ENCODE measurements around the gene HIVEP3.

DNA sequence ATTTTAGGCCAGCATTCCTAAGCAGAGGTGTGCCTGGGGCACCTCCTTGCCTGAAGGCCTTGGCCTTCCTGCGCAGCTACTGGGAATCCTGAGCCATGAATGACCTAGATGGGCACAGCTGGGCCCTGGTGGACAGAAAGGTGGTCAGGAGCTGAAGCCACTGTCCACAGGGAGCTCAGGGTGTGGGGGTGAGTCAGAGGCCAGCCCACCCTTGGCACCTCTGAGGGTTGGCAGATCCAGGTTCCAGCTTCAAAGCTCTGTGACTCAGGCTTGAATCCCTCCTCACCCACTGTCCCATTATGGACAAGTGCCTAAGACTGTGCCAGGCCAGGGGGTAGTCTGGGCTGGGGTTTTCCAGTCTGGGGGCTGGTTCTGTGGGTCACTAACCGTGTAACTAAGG is 427.8 kb downstream of the HIVEP3 start:
- no peak for TF ChIP-seq POLR2A (IDR thresholded peaks at IDR 0.05)
- TF ChIP-seq, protein P1, sequence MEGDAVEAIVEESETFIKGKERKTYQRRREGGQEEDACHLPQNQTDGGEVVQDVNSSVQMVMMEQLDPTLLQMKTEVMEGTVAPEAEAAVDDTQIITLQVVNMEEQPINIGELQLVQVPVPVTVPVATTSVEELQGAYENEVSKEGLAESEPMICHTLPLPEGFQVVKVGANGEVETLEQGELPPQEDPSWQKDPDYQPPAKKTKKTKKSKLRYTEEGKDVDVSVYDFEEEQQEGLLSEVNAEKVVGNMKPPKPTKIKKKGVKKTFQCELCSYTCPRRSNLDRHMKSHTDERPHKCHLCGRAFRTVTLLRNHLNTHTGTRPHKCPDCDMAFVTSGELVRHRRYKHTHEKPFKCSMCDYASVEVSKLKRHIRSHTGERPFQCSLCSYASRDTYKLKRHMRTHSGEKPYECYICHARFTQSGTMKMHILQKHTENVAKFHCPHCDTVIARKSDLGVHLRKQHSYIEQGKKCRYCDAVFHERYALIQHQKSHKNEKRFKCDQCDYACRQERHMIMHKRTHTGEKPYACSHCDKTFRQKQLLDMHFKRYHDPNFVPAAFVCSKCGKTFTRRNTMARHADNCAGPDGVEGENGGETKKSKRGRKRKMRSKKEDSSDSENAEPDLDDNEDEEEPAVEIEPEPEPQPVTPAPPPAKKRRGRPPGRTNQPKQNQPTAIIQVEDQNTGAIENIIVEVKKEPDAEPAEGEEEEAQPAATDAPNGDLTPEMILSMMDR (IDR thresholded peaks at IDR 0.05), result no peak

Data from esophagus squamous epithelium (tissue), 4 donors.